GM04503 (cell line): ENCODE measurements around the gene CAMSAP1.

Experiments
- DNase-seq: peaks from one replicate; pipeline ENCODE4 v3.0.0-alpha.2; 2012; ENCODE audit warnings: low read depth

The CAMSAP1 gene

DNA sequence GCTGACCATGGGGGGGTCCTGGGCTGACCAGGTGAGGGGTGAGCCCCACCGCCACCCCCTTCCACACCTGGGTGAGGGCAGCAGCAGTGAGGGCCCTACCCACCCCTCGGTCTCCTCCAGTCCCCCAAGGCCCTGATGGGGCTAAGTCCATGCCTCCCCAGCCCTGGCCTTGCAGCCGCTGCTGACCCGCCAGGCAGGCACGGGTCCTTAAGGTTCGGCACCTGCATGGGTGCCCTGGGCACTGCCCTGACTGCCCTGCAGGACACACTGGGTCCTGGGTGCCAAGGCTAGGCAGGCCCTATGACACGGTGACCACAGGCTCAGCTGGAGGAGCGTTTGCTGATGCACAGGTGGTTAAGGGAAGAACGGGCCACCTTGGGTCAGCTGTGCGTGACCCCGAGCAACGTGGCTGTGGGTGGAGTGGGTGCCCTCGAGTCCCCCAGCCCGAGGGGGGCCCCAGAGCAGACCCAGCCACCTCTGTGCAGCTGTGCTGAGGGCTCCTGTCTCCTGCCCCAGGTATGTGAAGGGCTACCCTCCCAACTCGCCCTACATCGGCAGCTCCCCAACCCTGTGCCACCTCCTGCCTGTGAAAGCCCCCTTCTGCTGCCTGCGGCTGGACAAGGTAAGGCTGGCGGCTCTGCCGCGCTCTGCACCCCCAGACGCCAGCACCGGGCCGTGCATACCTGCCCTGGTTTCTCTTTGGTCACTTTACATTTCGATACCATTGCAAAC, 132.4 kb downstream of the CAMSAP1 start:
- DNase-seq: no peak

DNA sequence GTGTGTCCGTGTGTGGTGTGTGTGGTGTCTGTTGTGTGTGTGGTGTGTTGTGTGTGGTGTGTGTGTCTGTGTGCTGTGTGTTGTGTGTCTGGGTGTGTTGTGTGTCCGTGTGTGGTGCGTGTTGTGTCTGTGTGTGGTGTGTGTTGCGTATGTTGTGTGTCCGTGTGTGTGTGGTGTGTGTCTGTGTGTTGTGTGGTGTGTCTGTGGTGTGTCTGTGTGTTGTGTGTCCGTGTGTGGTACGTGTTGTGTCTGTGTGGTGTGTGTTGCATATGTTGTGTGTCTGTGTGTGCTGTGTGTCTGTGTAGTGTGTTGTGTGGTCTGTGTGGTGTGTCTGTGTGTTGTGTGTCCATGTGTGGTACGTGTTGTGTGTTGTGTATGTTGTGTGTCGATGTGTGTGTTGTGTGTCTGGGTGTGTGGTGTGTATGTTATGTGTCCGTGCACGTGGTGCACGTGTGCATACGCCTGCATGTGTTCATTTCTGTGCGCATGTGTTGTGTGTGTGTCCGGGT, 133.1 kb downstream of the CAMSAP1 start:
- DNase-seq: no peak

DNA sequence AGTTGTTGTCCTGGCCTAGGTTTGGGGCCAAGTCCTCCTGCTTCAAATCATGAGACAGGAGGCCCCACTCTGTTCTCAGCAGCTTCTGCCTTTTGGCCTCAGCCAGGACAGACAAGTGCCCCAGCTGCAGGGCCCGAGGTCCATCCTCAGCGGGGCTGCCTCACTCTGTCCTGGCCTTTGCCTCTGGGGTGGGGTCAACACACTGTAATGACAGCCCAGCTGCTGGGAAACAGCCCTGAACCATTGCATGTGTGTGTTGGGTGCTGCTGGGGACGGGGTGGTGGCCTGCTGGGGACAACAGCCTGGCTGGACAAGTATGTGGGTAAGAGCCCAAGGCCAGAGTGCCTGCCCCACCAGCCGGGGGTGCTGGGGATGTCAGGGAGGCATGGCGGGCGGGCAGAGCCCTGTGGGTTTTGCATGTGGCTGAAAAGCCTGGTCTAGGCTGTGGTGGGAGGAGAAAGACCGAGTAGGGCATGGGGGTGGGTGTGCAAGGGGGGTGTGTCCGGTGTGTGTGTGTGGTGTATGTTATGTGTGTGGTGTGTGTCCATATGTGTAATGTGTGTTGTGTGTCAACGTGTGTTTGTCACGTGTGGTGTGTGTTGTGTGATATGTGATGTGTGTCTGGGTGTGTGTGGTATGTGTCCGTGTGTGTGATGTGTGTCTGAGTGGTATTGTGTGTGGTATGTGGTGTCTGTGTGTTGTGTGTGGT, 133.7 kb downstream of the CAMSAP1 start:
- no peak for DNase-seq

DNA sequence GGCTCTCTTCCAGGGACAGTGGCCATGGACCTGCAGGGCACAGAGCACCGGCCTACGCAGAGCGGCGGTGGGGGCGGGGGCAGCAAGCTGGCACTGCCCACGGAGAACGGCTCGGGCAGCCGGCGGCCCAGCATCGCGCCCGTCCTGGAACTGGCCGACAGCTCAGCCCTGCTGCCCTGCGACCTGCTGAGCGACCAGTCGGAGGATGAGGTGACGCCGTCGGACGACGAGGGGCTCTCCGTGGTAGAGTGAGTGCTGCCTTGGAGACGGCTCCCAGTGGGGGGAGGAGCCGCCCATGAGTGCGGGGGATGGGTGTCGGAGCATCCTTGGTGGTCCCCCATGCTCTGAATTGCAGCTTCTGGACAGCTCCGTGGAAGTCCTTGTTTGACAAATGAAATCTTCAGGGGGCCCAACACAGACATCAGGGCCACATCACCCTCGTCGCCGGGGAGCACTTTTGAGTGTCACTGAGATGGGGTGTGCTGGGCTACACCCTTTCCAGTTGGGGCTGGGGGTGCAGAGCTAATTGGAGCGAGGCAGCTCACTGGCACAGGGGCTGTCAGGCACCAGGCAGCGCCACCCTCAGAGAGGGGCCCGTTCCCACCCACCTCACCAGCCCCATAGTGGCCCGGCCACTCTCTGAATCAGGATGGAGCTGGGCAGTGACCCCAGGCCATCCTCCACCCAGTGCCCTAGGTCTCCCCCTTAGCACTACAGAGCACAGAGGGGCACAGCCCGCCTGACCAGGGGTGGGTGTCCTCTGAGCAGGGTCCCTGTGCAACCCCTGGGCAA, 134.4 kb downstream of the CAMSAP1 start:
- DNase-seq: no peak

DNA sequence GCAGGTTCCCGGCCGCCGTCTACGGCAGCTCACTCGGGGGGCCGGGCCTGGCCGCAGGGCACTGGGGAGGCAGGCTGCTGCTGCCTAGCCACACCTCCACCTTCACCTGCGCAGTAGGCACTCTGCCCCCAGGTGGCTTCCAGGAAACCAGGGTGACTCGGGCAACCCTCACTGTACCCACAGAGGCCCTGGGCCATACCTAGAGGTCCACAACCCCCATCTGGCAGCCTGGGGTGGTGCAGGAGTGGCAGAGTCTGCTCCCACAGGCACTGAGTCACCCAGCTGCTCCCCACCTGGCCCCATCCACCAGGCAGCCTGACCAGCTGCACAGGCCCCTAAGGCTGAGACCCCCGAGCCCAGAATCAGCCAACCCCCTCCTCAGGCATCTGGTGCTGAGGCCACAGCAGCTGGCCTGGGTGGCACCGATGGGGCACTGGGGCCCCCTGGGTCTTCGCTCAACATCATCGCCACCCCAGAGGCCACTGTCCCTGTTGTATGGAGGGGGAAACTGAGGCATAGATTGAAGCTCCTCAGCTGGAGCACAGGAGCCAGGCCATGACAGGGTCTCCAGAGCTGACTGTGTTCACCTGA, 135.2 kb downstream of the CAMSAP1 start:
- DNase-seq: no peak

DNA sequence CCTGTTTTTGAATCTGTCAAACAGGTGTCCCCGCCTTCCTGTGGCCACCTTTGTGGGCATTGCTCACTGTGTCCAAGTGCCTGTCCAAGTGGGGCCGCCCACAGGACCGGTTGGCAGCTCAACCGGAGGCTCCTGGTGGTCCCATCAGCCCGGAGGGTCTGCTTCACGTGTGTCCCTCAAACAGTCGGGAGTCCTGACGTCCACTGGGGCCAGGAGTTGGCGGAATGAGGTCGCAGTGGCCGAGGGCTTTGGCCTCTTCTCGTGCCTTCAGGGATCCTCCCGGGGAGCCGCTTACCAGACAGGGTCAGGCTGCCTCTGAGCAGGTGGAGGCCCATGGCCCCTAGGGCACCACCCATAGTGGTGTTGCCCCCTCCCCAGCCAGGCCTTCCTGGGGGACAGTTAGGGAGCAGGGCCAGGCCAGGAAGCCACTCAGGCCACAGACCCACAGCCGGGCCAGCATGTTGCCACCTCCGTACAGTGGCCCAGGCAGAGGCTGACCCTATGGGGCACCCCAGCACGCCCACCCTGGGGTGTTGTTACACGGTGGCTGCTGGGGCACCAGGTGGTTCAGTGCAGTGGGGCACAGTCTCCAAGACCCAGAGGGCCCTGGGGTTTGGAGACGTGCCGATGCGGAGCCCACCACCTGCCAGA, 135.8 kb downstream of the CAMSAP1 start:
- no peak for DNase-seq

DNA sequence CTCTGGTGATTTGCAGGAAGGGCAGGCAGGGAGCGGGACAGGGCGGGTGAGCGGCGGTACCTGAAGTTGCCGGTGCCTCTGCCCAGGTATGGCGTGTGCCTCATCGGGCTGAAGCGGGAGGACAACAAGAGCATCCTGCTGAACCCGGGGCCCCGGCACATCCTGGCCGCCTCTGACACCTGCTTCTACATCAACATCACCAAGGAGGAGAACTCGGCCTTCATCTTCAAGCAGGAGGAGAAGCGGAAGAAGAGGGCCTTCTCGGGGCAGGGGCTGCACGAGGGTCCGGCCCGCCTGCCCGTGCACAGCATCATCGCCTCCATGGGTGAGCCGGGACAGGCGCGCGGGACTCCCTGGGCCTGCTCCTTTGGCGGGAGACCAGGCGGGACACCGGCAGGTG, 136.6 kb downstream of the CAMSAP1 start:
- DNase-seq: no peak

DNA sequence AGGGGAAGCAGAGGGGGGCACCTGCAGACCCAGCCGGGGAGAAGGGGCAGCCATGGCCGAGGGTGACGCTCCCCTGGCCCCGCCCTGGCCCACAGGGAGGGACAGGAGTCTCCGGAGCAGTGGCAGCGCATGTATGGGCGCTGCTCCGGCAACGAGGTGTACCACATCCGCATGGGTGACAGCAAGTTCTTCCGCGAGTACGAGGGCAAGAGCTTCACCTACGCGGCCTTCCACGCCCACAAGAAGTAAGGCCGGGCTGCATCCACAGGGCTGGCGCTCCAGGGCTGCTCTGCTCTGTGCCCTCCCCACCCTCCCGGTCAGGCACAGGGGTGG, 137.2 kb downstream of the CAMSAP1 start:
- DNase-seq: no peak

DNA sequence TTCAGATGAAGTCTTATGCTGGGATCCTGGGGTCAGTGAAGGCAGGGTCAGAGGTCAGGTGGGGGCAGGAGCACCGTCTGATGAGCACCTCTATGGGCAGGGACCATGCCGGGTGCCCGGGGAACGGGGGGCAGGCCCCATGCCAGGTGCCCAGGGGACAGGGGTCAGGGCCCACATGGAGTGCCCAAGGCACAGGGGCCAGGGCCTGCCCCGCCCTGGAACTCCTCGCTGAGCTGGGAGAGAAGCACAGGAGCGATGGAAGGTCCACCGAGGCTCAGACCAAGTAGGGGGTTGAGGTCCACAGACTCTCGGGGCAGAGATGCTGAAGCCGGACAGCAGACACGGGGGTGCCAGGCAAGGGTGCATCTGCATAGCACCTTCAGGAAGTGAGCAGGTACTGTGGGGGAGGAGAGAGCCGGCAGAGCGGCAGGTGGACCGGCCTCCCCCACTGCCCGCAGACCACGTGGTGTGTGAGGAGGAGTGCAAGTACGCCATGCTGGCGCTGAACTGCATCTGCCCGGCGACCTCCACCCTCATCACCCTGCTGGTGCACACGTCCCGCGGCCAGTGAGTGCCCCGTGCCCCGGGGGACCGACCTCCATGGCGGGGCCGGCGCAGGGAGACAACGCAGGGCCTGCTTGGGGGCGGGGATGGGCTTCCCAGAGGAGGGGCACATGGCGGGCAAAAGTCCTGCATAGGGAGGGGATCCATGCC, 137.7 kb downstream of the CAMSAP1 start:
- DNase-seq: no peak

DNA sequence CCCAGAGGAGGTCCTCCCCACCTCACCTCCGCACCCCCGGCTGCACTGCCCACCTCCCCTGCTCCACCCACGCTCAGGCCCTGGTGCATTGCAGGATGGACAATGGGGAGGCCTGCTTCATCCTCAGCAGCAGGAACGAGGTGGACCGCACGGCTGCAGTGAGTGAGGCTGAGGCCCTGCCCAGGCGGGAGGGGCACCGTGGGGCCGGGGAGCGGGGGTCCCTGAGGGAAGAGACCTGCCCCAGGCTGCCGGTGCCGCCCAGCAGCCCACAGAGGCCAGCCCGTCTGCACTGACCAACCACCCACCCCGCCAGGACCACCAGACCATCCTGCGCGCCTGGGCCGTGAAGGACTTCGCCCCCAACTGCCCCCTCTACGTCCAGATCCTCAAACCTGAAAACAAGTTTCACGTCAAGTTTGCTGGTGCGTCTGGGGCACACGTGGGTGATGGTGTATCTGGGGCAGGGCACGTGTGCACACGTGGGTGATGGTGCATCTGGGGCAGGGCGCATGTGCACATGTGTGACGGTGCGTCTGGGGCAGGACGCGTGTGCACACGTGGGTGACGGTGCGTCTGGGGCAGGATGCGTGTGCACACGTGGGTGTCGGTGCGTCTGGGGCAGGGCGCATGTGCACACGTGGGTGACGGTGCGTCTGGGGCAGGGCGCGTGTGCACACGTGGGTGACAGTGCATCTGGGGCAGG, 138.7 kb downstream of the CAMSAP1 start:
- DNase-seq: no peak

DNA sequence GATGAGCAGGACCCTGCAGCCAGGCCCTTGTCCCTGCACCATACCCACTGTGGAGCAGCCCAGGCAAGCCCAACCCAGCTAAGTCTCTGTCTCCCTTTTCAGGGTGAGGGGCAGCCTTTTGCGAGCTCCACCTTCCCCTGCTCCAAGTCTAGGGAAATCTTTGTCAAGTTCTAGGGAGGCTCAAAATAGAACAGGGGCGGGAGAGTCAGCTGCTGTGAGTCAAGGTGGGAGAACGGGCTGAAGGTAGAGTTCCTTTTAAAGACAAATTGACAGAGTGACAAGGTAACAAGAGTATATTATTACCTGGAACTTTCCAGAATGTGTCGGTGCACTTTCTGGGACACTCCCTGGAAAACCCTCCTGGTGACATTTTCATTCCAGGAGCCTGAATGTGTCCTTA, 140.6 kb downstream of the CAMSAP1 start:
- no peak for DNase-seq

DNA sequence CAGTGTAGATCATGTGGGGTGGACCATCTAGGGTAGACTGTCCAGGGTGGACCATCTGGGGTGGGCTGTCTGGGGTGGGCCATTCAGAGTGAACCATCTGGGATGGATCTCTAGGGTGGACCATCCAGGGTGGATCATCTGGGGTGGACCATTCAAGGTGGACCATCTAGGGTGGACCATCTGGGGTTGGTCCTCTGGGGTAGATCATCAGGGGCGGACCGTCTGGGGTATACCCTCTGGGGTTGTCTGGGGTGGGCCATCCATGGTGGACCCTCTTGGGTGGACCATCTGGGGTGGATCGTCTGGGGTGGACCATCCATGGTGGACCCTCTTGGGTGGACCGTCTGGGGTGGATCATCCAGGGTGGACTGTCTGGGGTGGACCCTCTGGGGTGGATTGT, 141.1 kb downstream of the CAMSAP1 start:
- no peak for DNase-seq

DNA sequence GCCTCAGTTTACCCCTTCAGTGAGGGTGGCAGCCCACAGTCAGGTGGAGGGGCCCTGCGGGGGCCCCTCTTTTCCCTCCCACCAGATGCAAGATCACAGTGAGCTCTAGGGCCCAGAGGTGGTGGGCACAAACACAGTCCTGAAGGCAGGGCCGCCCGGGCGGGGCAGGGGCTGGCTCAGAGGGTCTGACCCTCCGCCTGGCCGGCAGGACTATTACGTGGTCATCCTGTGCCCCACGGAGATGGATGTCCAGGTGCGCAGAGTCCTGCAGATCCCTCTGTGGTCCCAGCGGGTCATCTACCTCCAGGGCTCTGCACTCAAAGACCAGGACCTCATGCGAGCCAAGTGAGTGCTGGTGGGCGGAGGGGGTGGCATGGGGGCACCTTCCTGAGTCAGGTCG, 141.9 kb downstream of the CAMSAP1 start:
- no peak for DNase-seq

DNA sequence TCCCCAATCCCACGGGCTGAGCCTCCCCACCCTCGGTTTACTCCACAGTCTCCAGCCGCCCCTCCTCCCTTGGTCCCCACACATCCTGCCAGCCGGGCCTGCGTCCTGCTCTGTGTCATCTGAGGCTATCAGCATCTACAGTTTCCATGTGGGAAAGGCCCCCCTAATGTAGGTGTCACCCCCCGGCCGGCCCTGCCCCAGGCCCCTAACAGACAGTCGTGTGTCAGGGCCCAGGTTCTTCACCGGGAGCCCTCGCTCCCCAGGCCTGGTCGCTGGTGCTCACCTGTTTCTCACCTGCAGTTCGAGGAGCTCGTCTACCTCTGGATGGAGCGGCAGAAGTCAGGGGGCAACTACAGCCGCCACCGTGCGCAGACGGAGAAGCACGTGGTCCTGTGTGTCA, 142.6 kb downstream of the CAMSAP1 start:
- DNase-seq: no peak

DNA sequence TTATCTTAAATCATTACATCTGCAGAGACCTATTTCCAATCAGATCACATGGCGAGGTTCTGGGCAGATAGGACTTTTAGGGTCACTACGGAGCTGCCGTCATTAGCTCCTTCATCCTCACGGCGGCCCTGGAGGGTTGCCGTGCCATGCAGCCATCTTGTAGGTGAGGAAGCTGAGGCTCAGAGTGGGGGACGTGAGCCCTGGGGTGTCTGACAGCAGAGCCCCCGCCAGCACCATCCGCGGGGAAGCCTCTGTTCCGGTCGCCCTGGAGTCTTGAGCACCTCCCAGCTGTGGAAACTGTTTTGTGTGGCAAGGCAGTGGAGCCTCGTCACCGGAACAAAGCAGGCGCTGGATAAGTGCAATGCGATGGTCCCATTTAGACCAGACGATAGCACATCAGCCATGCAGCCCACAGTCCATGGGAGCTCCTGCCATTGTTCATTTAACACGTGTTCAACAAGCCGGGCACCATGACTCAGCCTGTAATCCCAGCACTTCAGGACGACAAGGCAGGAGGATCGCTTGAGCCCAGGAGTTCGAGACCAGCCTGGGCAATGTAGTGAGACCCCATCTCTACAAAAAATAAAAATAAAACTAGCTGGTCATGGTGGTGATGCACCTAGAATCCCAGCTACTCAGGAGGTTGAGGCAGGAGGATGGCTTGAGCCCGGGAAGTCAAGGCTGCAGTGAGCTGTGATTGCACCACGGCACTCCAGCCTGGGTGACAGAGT, 143.5 kb downstream of the CAMSAP1 start:
- DNase-seq: no peak

DNA sequence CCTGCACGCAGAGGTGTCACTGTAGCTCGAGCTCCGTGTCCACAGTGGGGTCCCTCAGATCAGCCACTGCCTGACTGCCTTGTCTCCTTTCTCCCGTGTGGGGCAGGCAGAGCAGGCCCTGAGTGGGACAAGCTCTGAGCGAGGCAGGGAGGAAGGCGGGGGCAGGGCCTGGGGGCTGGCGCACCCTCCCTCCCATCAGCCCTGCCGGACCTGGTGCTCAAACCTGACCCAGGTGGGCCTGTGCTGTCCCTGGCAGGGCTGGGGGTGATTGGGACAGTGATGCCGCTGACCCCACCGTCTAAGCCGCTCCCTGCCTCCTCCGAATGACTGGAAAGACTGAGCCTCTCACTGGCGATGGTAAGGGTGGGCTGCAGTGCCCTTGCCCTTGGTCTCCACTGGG, 144.4 kb downstream of the CAMSAP1 start:
- no peak for DNase-seq

DNA sequence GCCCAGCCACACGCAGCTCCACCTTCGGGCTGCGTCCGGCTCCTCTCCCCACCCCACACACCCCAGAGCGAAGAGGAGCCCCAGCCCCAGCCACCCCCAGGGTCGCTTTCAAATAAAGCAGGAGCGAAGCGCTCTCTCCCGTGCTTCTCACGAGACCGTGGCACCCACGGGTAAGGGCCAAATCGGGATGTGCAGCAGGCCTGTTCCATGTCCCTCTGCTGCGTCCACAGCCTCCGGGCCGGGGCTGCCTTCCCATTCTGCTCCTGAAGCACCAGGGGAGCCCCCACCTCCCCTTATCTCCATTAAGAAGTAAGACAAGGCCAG, 145.5 kb downstream of the CAMSAP1 start:
- DNase-seq: no peak

DNA sequence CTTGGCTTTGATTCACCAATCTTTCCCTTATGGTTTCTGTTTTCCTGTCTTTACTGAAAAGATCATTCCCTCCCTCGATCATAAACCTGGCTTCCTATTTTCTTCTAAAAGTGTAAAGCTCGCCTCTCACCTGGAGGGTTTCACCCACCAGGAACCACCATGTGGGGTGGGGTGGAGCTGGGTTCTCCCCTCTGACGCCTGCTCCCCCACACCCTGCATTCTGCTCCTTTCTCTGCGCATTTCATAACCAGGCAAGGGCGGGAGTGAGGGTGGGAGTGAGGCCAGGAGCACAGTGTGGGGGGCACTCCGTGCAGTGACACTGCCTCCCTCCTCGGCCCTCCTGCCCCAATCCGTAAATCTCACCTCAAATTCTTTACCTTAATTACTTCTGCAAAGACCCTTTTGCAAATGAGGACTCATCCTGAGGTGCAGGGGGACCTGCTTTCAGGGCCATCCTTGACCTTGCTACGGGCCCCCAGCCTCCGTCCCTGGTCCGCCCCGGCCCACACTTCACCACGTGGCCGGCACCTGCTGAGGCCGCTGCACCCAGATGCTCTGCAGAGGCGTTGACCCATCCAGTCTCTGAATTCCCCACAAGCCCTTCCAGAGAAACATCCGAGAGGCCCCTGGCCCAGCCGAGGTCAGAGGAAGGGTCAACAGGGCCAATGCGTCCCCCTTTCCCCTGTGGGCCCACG, 146.0 kb downstream of the CAMSAP1 start:
- DNase-seq: no peak

DNA sequence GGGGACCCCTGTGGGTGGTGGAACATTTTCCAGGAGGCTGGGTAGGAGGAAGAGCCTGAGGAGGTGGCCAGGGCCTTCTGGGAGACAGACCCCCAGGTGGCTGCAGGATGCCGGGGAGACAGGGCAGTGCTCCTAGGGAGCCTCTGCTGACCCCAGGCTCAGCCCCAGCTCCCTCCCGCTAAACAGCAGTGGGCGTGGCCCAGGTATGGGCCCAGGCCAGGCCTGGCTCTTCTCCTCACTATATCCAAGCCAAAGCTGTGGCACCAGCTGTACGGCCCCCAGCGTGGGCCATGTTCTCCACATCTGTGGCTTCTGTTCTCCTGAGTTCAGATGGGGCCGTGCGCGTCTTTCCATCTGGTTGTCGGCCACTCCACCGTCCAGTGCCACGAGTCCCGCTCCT, 146.9 kb downstream of the CAMSAP1 start:
- DNase-seq: no peak
